ENCODE data around the gene PSMD12.
"Not testable (repeated sequence)": the region's sequence is repeated elsewhere in the genome, so short reads cannot be mapped to it uniquely, and the experiment has no call there.

PSMD12 gene

GRCh38 chr17:67366193-67367157 lies at the start of gene PSMD12:
TSS of gene PSMD12 (minus strand) at chr17:67366577. CDS start at chr17:67366519, 58 bp downstream.
- DNase-seq (ENCODE audit: low spot score), result peak; percentile 96

- no peak for DNase-seq (ENCODE audit: low spot score)
Observed at GRCh38 chr17:67415291-67415690, 48.9 kb upstream of the PSMD12 start.

- no peak for DNase-seq (ENCODE audit: low spot score)
Observed at GRCh38 chr17:67414559-67414958, 48.2 kb upstream of the PSMD12 start.

GRCh38 chr17:67414130-67414529 lies 47.8 kb upstream of the PSMD12 start:
- DNase-seq (ENCODE audit: low spot score), result no peak

GRCh38 chr17:67413388-67413787 lies 47.0 kb upstream of the PSMD12 start:
- DNase-seq (ENCODE audit: low spot score), result no peak

GRCh38 chr17:67412941-67413340 lies 46.6 kb upstream of the PSMD12 start:
- no peak for DNase-seq (ENCODE audit: low spot score)

GRCh38 chr17:67412032-67412431 lies 45.7 kb upstream of the PSMD12 start:
- DNase-seq (ENCODE audit: low spot score), result no peak

GRCh38 chr17:67411397-67411796 lies 45.0 kb upstream of the PSMD12 start:
- DNase-seq (ENCODE audit: low spot score), result no peak

- not testable (repeated sequence) for DNase-seq (ENCODE audit: low spot score)
Observed at GRCh38 chr17:67408455-67408830, 42.1 kb upstream of the PSMD12 start.

GRCh38 chr17:67403483-67403882 lies 37.1 kb upstream of the PSMD12 start:
- no peak for DNase-seq (ENCODE audit: low spot score)

GRCh38 chr17:67403065-67403464 lies 36.7 kb upstream of the PSMD12 start:
- DNase-seq (ENCODE audit: low spot score), result no peak

- no peak for DNase-seq (ENCODE audit: low spot score)
Observed at GRCh38 chr17:67401598-67402504, 35.5 kb upstream of the PSMD12 start.

GRCh38 chr17:67401106-67401505 lies 34.7 kb upstream of the PSMD12 start:
- no peak for DNase-seq (ENCODE audit: low spot score)

- DNase-seq (ENCODE audit: low spot score), result no peak
Observed at GRCh38 chr17:67400193-67400592, 33.8 kb upstream of the PSMD12 start.

- no peak for DNase-seq (ENCODE audit: low spot score)
Observed at GRCh38 chr17:67399676-67400075, 33.3 kb upstream of the PSMD12 start.

GRCh38 chr17:67393809-67394397 lies 27.5 kb upstream of the PSMD12 start:
- no peak for DNase-seq (ENCODE audit: low spot score)

GRCh38 chr17:67392111-67392510 lies 25.7 kb upstream of the PSMD12 start:
- DNase-seq (ENCODE audit: low spot score), result no peak

GRCh38 chr17:67390646-67391361 lies 24.4 kb upstream of the PSMD12 start:
- DNase-seq (ENCODE audit: low spot score), result peak; percentile 76

GRCh38 chr17:67390006-67390645 lies 23.7 kb upstream of the PSMD12 start:
- DNase-seq (ENCODE audit: low spot score), result no peak

GRCh38 chr17:67388986-67389385 lies 22.6 kb upstream of the PSMD12 start:
- no peak for DNase-seq (ENCODE audit: low spot score)

- DNase-seq (ENCODE audit: low spot score), result not testable (repeated sequence)
Observed at GRCh38 chr17:67388536-67388935, 22.2 kb upstream of the PSMD12 start.

Data from AG08396 (cell line).